Effector memory CD4-positive, alpha-beta T cell (primary cell): ENCODE measurements around the gene ARHGEF7.

Experiments used
- DNase-seq, 3 donors: peaks; one replicate each; pipeline ENCODE4 v3.0.0-alpha.2; 2020
- H3K27ac ChIP-seq: 2 replicates; pipeline ENCODE4 v1.7.0; 2013; ENCODE audit warnings: mild to moderate bottlenecking, low read length, moderate library complexity; ENCODE audit not compliant: insufficient read depth, poor library complexity, severe bottlenecking
- H3K27me3 ChIP-seq: replicated peaks from 2 replicates; pipeline ENCODE4 v1.7.0; 2013; ENCODE audit warnings: mild to moderate bottlenecking, low read length; ENCODE audit not compliant: insufficient read depth, control insufficient read depth, poor library complexity, severe bottlenecking
- H3K36me3 ChIP-seq: 2 replicates; pipeline ENCODE4 v1.7.0; 2013; ENCODE audit warnings: mild to moderate bottlenecking, low read length, moderate library complexity; ENCODE audit not compliant: control insufficient read depth, insufficient read depth
- H3K4me1 ChIP-seq: 2 replicates; pipeline ENCODE4 v1.7.0; 2013; ENCODE audit warnings: low read length, mild to moderate bottlenecking; ENCODE audit not compliant: control insufficient read depth, insufficient read depth, poor library complexity, severe bottlenecking
- H3K4me3 ChIP-seq: 2 replicates; pipeline ENCODE4 v1.7.0; 2013; ENCODE audit warnings: low read length, low read depth, mild to moderate bottlenecking; ENCODE audit not compliant: insufficient read depth, poor library complexity, severe bottlenecking
- H3K9me3 ChIP-seq: 2 replicates; pipeline ENCODE4 v1.7.0; 2013; ENCODE audit warnings: mild to moderate bottlenecking, low read length, moderate library complexity; ENCODE audit not compliant: control insufficient read depth

Gene ARHGEF7

GRCh38 chr13:111204438-111205177, 89.5 kb downstream of the ARHGEF7 start:
- Histone ChIP-seq H3K4me3 (no peak overlapping the region), H3K27me3 (no peaks in the 10 kb centered on the region), H3K4me1 (peaks cover 17% of the 10 kb centered on the region), H3K9me3 (no peaks in the 10 kb centered on the region), H3K36me3 (peaks cover 12% of the 10 kb centered on the region), H3K27ac (no peak overlapping the region)
- DNase-seq = no peak

- no peak for DNase-seq
- Histone ChIP-seq H3K36me3 (peaks cover 12% of the 10 kb centered on the region), H3K4me3 (no peak overlapping the region), H3K9me3 (no peaks in the 10 kb centered on the region), H3K27ac (no peak overlapping the region), H3K4me1 (peaks cover 13% of the 10 kb centered on the region), H3K27me3 (no peaks in the 10 kb centered on the region)
Observed at GRCh38 chr13:111206148-111206547, 91.0 kb downstream of the ARHGEF7 start.

- no peaks in the 10 kb centered on the region for H3K4me1 ChIP-seq
- H3K4me3 ChIP-seq = no peak overlapping the region
- no peak overlapping the region for H3K27ac ChIP-seq
- H3K27me3 ChIP-seq = no peaks in the 10 kb centered on the region
- no peaks in the 10 kb centered on the region for H3K9me3 ChIP-seq
- DNase-seq = no peak
- H3K36me3 ChIP-seq = peaks cover 12% of the 10 kb centered on the region
Observed at GRCh38 chr13:111209613-111210012, 94.5 kb downstream of the ARHGEF7 start.

- Histone ChIP-seq H3K36me3 (peaks cover 12% of the 10 kb centered on the region), H3K4me1 (no peaks in the 10 kb centered on the region), H3K4me3 (no peak overlapping the region), H3K27me3 (no peaks in the 10 kb centered on the region), H3K9me3 (no peaks in the 10 kb centered on the region), H3K27ac (no peak overlapping the region)
- DNase-seq = no peak
Observed at GRCh38 chr13:111210091-111210490, 95.0 kb downstream of the ARHGEF7 start.

- Histone ChIP-seq H3K4me3 (no peak overlapping the region), H3K4me1 (no peaks in the 10 kb centered on the region), H3K9me3 (no peaks in the 10 kb centered on the region), H3K27me3 (no peaks in the 10 kb centered on the region), H3K27ac (no peak overlapping the region), H3K36me3 (peaks cover 5% of the 10 kb centered on the region)
- no peak for DNase-seq
Observed at GRCh38 chr13:111210544-111211469, 95.7 kb downstream of the ARHGEF7 start.

- H3K4me3 ChIP-seq = no peak overlapping the region
- H3K36me3 ChIP-seq = no peaks in the 10 kb centered on the region
- no peaks in the 10 kb centered on the region for H3K9me3 ChIP-seq
- no peak for DNase-seq
- no peaks in the 10 kb centered on the region for H3K4me1 ChIP-seq
- no peaks in the 10 kb centered on the region for H3K27me3 ChIP-seq
- no peak overlapping the region for H3K27ac ChIP-seq
Observed at GRCh38 chr13:111211789-111212516, 96.8 kb downstream of the ARHGEF7 start.

GRCh38 chr13:111212517-111212873, 97.4 kb downstream of the ARHGEF7 start:
- Histone ChIP-seq H3K27ac (no peak overlapping the region), H3K4me1 (no peaks in the 10 kb centered on the region), H3K9me3 (no peaks in the 10 kb centered on the region)

GRCh38 chr13:111213964-111214726, 99.0 kb downstream of the ARHGEF7 start:
- Histone ChIP-seq H3K27ac (no peak overlapping the region), H3K9me3 (no peaks in the 10 kb centered on the region), H3K4me3 (no peak overlapping the region), H3K36me3 (no peaks in the 10 kb centered on the region), H3K27me3 (no peaks in the 10 kb centered on the region), H3K4me1 (no peaks in the 10 kb centered on the region)
- DNase-seq = no peak

More at GRCh38 chr13:111212517-111212873, 97.4 kb downstream of the ARHGEF7 start:
- H3K27me3 ChIP-seq = no peaks in the 10 kb centered on the region
- DNase-seq = no peak
- H3K36me3 ChIP-seq = no peaks in the 10 kb centered on the region
- no peak overlapping the region for H3K4me3 ChIP-seq
